HG03280 (cell line): ENCODE data around the gene NDUFA3.
"Not testable (repeated sequence)": the region's sequence is repeated elsewhere in the genome, so short reads cannot be mapped to it uniquely, and the experiment has no call there.

Source experiments
- ATAC-seq: cut with Tn5 transposase; IDR thresholded peaks from one replicate; pipeline ENCODE4 v1.9.1; 2021; ENCODE audit warnings: mild to moderate bottlenecking, moderate library complexity; ENCODE audit not compliant: unreplicated experiment

Gene NDUFA3

GRCh38 chr19:54102421-54103169, at the start of gene NDUFA3:
NDUFA3 (plus strand) TSS chr19:54102855; CDS start chr19:54102879, 24 bp downstream.
- ATAC-seq: peak; percentile 98

- ATAC-seq: no peak
Observed at GRCh38 chr19:54062643-54063042, 40.0 kb upstream of the NDUFA3 start.

- no peak for ATAC-seq
Observed at GRCh38 chr19:54063350-54064116, 39.1 kb upstream of the NDUFA3 start, which contains the start of gene VSTM1. VSTM1 (minus strand) TSS chr19:54063897; CDS start chr19:54063777, 120 bp downstream.

GRCh38 chr19:54069470-54069869, 33.2 kb upstream of the NDUFA3 start:
- no peak for ATAC-seq

GRCh38 chr19:54073829-54074228, 28.8 kb upstream of the NDUFA3 start:
- ATAC-seq: no peak

- ATAC-seq: no peak
Observed at GRCh38 chr19:54074851-54075250, 27.8 kb upstream of the NDUFA3 start.

- no peak for ATAC-seq
Observed at GRCh38 chr19:54077334-54077733, 25.3 kb upstream of the NDUFA3 start.

- ATAC-seq: no peak
Observed at GRCh38 chr19:54081032-54081431, 21.6 kb upstream of the NDUFA3 start, which contains the start of gene TARM1. TARM1 (minus strand) TSS chr19:54081365; CDS start chr19:54081340, 25 bp downstream.

- no peak for ATAC-seq
Observed at GRCh38 chr19:54084410-54084809, 18.2 kb upstream of the NDUFA3 start.

GRCh38 chr19:54094426-54095000, 8.1 kb upstream of the NDUFA3 start:
- no peak for ATAC-seq

GRCh38 chr19:54095136-54095858, 7.4 kb upstream of the NDUFA3 start:
- no peak for ATAC-seq

- ATAC-seq: peak; percentile 53
Observed at GRCh38 chr19:54095859-54096616, 6.6 kb upstream of the NDUFA3 start.

- no peak for ATAC-seq
Observed at GRCh38 chr19:54096617-54097106, 6.0 kb upstream of the NDUFA3 start.

- no peak for ATAC-seq
Observed at GRCh38 chr19:54099190-54099902, 3.3 kb upstream of the NDUFA3 start.

- ATAC-seq: not testable (repeated sequence)
Observed at GRCh38 chr19:54099903-54100255, 2.8 kb upstream of the NDUFA3 start.

GRCh38 chr19:54100561-54100960, 2.1 kb upstream of the NDUFA3 start, which contains the start of gene OSCAR:
OSCAR (minus strand) TSS chr19:54100803; CDS start chr19:54100792, 11 bp downstream.
- no peak for ATAC-seq

GRCh38 chr19:54104998-54105715, 2.5 kb downstream of the NDUFA3 start:
- ATAC-seq: no peak

GRCh38 chr19:54105796-54106195, 3.1 kb downstream of the NDUFA3 start:
- ATAC-seq: no peak

- no peak for ATAC-seq
Observed at GRCh38 chr19:54106716-54107115, 4.1 kb downstream of the NDUFA3 start.
